Measurements from ENCODE around the gene FGF14.

DNA sequence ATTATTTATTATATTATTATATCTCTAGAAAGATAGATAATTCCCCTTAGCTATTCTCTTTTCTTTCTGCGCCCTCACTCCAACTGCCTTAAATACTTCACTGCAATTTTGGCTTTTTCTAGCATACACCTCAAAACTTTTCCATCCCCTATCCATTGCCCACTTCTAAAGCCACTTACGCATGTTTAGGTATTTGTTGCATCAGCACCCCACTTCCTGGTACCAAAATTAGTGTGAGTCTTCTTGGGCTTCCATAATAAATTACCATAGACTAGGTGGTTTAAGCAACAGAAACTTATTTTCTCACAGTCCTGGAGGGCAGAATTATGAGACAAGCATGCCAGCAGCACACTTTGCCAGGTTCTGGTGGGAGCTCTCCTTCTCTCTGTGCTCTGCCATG is 209.0 kb downstream of the FGF14 start:
- TF ChIP-seq, protein P1, sequence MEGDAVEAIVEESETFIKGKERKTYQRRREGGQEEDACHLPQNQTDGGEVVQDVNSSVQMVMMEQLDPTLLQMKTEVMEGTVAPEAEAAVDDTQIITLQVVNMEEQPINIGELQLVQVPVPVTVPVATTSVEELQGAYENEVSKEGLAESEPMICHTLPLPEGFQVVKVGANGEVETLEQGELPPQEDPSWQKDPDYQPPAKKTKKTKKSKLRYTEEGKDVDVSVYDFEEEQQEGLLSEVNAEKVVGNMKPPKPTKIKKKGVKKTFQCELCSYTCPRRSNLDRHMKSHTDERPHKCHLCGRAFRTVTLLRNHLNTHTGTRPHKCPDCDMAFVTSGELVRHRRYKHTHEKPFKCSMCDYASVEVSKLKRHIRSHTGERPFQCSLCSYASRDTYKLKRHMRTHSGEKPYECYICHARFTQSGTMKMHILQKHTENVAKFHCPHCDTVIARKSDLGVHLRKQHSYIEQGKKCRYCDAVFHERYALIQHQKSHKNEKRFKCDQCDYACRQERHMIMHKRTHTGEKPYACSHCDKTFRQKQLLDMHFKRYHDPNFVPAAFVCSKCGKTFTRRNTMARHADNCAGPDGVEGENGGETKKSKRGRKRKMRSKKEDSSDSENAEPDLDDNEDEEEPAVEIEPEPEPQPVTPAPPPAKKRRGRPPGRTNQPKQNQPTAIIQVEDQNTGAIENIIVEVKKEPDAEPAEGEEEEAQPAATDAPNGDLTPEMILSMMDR (IDR thresholded peaks at IDR 0.05): no peak
- TF ChIP-seq POLR2A (IDR thresholded peaks at IDR 0.05): no peak

Data from Peyer's patch (tissue), 4 donors.